ENCODE measurements around the gene TAF6.

TAF6 gene

GRCh38 chr7:100120733-100121036 lies 1.5 kb upstream of the TAF6 start:
- no peak for DNase-seq (ENCODE audit: low read depth)

GRCh38 chr7:100119970-100120732 lies 993 bp upstream of the TAF6 start:
- DNase-seq (ENCODE audit: low read depth) = peak; percentile 50

GRCh38 chr7:100118388-100119071 lies 628 bp downstream of the TAF6 start:
- DNase-seq (ENCODE audit: low read depth) = no peak

DNA sequence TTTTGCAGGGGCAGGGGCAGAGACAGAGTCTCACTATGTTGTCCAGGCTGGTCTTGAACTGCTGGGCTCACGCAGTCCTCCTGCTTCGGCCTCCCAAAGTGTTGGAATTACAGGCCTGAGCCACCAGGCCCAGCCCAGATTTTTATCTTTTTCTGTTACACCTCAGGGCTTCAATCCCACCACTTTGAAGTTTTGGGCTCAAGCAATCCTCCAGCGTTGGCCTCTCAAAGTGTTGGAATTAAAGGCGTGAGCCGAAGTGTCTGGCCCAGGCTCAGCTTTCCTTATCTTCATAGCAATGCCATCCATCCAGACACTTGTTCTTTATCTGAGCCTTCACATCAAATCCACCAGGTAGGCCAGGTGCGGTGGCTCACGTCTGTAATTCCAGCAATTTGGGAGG lies 4.1 kb downstream of the TAF6 start:
- DNase-seq (ENCODE audit: low read depth) = no peak

GRCh38 chr7:100111914-100112313 lies 7.2 kb downstream of the TAF6 start:
- no peak for DNase-seq (ENCODE audit: low read depth)

DNA sequence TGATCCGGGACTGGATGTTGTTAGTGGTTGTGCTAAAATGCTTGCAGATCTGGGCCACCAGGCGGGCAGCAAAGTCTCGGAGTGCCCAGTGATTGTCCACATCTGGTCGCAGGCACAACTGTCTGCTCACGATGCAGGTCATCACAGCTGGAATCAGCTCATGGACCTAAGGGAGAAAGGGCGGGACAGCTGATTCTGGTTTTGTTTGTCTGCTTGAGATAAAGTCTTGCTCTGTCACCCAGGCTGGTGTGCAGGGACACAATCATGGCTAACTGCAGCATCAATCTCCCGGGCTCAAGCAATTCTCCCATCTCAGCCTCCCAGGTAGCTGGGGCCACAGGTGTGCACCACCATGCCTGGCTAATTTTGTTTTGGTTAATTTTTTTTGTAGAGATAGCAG lies 8.0 kb downstream of the TAF6 start:
- DNase-seq (ENCODE audit: low read depth) = no peak

DNA sequence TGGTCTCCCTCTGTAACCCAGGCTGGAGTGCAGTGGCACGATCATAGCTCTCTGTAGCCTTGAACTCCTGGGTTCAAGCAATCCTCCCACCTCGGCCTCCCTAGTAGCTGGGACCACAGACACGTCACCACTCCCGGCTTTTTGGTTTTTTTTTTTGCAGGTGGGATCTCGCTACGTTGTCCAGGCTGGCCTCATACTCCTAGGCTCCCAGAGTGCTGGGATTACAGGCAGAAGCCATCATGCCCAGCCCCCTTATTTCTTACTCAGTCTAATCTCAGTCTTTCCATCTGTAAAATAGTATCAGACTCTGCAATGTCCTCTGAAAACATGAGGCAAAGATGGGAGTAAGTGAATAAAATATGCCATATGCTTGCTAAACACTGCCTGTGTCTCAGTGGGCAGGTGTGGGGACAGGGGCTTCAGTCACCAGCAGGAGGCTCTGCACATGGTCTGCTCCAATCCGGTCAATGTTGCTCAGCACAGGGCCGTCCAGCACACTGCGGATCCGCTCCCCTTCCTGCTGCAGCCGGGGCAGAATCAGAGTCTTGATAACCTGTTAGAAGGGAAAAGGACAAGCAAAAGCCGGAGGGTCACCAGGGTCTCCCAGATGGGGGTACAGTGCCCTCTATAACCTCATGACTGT lies 9.5 kb downstream of the TAF6 start:
- no peak for DNase-seq (ENCODE audit: low read depth)

DNA sequence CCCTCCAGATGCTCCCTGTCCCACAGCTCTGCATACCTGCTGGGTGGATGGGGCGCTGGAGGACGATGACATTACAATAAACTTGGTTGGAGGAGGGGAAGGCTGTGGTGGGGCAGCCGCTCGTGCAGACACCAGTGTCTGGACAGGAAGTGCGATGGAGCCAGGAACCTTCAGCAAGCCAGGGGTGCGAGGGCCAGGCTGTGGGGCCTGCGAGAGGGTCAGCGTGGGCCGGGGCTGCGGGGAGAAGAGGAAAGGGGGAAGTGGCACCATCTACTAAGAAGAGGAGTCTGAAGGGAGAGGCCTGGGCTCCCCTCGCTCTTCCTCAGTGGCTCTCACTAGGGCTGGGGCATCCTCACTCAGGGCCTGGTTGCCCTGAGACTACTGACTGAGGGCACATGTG lies 11.3 kb downstream of the TAF6 start:
- no peak for DNase-seq (ENCODE audit: low read depth)

- DNase-seq (ENCODE audit: low read depth) = no peak
Measured at GRCh38 chr7:100107125-100107737, 11.9 kb downstream of the TAF6 start.

DNA sequence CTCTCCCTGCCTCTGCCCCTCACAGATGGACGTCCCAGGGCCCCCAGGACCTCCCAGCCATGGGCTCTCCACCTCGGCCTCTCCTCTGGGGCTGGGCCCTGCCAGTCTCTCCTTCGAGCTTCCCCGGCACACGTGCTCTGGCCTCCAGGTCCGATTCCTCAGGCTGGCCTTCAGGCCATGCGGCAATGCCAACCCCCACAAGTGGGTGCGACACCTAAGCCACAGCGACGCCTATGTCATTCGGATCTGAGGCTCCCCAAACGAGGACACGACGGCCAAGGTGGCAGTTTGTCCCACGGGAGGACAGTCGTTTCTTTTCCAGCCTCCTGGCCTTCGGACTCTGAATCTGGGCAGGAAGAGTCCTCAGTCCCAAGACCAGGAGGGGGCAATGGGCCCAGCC lies 12.5 kb downstream of the TAF6 start:
- no peak for DNase-seq (ENCODE audit: low read depth)

GRCh38 chr7:100105534-100105933 lies 13.6 kb downstream of the TAF6 start:
- DNase-seq (ENCODE audit: low read depth) = no peak

DNA sequence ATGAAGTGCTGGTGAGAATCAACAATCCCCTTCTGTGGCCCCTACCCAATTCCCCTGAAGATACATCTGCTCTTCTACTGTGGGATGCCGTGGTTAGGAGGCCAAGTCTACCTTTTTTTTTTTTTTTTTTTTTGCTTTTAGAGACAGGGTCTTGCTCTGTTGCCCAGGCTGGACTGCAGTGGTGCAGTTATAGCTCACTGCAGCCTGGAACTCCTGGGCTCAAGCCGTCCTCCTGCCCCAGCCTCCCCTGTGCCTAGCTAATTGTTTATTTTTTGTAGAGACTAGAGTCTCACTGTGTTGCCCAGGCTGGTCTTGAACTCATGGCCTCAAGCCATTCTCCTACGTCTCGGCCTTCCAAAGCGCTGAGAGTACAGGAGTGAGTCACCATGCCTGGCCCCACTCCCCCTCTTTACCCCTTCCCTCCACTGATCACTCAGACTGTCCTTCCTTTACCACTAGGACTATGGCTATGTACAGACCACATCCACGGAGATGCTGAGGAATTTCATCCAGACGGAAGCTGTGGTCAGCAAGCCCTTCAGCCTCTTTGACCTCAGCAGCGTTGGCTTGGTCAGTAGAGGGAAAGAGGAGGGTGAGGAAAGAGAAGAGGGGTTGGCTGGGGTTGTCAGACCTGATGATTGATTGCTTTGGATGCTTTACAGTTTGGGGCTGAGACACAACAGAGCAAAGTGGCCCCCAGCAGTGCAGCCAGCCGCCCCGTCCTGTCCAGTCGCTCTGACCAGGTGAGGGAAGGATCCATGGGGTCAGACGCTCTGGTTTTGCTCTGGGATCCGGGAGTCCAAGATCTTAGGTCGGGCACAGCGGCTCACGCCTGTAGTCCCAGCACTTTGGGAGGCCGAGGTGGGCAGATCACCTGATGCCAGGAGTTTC lies 16.0 kb downstream of the TAF6 start:
- DNase-seq (ENCODE audit: low read depth) = peak; percentile 55

- DNase-seq (ENCODE audit: low read depth) = peak; percentile 98
Measured at GRCh38 chr7:100101016-100101862, 17.9 kb downstream of the TAF6 start, which contains the start of the genes AP4M1 and MCM7. TSS of gene AP4M1 (plus strand) at chr7:100101643. CDS start at chr7:100101715, 72 bp downstream. TSS of gene MCM7 (minus strand) at chr7:100101397. CDS start at chr7:100101294, 103 bp downstream.

DNA sequence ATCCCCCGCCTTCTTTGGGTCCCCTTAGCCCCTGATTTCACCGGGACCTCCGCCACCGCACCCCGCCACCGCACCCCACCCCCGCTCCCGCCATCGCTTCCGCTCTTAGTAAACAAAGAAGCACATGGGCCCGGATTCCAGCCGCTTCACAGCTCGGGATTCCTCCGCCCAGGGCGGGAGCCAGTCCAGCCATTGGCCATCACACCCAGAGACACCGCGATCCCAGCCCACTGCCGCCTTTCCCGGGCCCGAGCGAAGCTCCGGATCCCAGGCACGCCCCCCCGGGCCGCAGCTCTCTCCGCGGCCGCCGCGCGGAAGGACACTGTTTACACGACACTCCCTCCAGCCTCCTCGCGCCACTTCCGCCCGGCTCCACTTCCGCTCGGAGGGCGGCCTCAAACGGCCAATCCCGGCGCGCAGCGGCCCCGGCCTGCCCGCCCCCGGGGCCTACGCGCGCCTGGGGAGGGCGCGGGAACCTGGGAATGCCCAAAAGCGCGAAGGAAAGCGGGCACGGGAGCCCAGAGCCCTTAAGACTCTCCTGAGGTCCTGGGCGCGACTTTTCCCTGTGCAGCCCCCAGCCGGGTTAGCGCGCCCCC lies 18.6 kb downstream of the TAF6 start:
- DNase-seq (ENCODE audit: low read depth) = peak; percentile 93

DNA sequence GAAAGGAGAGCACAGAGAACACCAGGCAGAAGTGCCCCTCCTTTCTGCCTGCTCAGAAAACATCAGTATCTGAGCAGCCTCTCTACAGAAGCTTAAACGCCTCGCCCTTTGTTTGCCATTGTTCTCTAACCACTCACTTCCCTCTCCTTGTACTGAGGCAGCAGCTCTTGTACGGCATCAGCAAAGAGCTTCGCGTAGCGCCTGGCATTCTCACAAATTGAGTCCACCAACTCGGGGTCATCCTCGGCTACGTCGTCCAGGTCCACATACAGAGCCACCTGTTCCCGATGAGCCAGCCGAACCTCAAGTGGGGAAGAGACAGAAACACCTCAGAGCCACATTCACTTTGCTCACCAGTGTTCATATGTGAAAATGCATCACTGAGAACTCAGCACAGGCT lies 19.7 kb downstream of the TAF6 start:
- DNase-seq (ENCODE audit: low read depth) = no peak

DNA sequence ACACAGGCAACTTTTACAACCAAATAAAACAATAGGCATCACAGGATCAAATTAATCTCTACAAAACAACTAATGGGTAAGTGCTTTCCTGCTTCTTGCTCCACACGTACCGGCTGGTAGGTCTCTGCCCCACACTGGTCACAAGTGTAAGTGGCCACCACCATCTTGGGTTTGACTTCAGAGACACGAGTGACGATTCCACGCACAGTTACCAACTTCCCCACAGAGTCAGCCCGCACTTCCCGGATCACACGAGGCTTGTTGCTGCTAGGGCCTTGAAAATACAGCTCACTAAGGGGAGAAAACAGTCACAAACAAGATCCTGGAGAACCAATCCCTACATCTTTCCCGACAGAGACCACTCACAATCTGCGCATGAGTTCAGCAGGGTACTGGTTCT lies 20.2 kb downstream of the TAF6 start:
- no peak for DNase-seq (ENCODE audit: low read depth)

GRCh38 chr7:100095704-100096103 lies 23.5 kb downstream of the TAF6 start:
- DNase-seq (ENCODE audit: low read depth) = no peak

- DNase-seq (ENCODE audit: low read depth) = no peak
Measured at GRCh38 chr7:100095289-100095688, 23.9 kb downstream of the TAF6 start.

DNA sequence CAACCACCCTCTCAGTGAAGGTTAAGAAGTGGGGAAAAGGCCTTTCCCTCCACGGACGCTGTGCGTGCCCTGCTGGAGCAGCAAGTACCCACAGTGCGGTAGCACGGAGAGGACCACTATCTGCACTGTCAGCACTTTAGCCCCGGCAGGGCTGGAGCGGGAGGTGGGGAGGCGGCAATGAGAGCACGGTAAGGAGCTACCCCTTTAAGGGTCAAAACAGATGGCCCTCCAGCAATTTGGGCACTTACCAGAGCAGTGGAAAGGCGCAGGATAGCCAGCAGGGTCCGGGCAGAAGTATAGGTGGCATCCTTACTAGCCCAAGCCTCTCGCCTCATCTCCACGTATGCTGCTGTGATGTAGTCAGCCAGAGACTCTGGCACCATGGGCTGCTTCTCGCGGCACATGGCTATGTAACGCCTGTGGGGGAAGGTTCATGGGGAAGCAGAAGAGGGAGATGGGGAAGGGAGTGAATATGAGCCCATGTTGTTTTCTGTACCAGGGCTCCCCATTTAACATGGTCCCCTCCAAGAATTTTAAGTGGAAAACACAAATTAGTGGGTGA lies 25.2 kb downstream of the TAF6 start:
- no peak for DNase-seq (ENCODE audit: low read depth)

GRCh38 chr7:100093498-100093897 lies 25.7 kb downstream of the TAF6 start:
- DNase-seq (ENCODE audit: low read depth) = no peak
